Right renal cortex interstitium (tissue), 3 donors: ENCODE measurements around the gene RNF34. TPM values are rescaled to one million over a fixed set of nuclear protein-coding genes. Genes with fewer than 3 reads are reported as not detected.
"Not testable (repeated sequence)": the region's sequence is repeated elsewhere in the genome, so short reads cannot be mapped to it uniquely, and the experiment has no call there.

Experiments used
- DNase-seq, 3 donors: peaks; one replicate each; pipeline ENCODE4 v3.0.0-alpha.2; 2013; ENCODE audit warnings: low read depth in 3 of 3, low spot score in 2 of 3
- polyA plus RNA-seq, 3 donors: library from polyadenylated mRNA; unstranded; fragments of 120-200 nt; gene quantifications; one replicate each; pipeline ENCODE4 v1.2.1, GENCODE V29; 2013; ENCODE audit not compliant: insufficient read length in 3 of 3

RNF34 gene, protein sequence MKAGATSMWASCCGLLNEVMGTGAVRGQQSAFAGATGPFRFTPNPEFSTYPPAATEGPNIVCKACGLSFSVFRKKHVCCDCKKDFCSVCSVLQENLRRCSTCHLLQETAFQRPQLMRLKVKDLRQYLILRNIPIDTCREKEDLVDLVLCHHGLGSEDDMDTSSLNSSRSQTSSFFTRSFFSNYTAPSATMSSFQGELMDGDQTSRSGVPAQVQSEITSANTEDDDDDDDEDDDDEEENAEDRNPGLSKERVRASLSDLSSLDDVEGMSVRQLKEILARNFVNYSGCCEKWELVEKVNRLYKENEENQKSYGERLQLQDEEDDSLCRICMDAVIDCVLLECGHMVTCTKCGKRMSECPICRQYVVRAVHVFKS
- polyA plus RNA-seq = 10 to 100 TPM; 45.5 to 46.8 (median 45.7) TPM

DNA sequence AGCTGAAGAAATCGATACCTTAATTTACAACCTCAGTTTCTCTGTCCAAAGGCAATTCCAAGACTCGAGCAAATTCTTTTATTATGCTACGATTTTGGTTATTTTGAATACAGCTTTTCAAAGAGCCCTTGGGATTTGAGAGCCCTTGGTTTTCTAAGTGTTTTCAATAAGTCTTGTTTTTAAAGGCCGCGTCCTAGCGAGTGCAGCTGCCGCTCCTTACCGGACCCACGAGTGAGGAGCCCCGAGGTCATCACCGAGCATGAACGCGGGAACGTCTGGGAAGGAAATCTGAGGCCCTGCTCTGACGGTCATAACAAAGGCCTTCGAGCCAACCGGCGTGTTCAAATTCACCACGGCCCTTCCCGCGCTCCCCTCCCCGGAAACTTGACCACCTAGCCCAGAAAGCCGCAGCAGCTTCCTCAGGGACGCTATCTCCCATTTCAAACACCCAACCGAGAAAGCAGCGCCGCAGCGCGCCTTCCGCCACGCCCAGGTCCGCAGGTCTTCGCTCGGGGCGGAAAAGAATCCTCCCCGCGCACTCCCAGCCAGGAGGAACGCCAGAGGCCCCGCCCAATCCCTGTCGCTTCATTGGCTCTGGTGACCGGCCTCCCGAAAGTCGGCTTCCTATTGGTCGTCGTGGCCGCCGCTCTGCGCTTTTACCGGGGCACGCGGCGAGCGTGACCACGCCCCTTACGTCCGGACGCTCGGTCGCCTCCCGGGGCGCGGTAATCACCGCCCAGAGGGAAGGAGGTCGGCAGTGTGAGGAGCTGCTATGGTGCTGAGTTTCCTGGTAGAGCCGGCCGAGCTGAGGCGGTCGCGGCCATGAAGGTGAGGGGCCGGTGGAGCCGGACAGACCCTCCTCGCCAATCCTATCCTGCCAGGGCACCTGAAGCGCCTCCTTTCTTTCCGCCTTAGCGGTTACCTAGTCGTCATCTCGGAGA, at the start of gene RNF34:
Gene RNF34 (plus strand): TSS at position 728 of the 941 bp plus-strand sequence. CDS start 95 bp downstream, at position 823.
- peak; percentile 91 to 99 (median 95) for DNase-seq

DNA sequence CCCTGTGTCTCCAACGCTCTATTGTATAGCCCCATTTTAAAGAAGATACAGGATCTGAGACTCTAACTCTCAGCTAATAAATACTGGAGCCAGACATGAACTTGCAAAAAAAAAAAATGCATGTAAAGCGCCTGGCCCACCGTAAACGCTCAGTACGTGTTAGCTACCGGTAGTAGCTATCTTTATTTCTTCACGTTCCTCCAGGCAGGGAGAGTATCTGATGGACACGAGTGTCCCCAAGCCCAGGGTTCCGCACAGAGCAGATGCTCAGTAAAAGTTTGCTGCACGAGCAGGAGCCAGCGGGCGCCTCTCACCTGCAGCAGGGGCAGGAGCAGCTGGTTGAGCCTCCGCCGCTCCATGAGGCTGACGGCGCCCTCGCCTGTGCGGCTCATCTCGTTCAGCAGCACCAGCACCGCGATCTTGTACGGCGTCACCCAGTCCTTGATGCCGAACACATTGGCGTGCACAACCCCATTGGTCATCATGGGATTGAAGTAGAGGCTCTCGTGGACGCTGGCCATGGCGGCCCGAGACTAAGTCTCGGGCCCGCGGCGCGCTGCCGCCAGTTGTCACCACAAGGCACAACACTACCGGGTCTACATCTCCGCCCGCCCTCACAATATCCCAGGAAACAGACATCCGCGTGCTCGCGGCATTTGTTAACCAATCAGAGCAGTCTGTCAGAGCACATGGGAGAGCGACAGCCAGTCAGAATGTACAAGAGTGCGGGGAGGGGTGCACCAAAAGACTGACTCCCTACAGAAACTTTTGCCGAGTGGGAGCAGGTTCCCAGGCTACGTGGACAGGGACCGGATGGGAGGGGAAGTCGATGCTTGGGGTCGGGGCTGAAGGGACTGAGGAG, 47.9 kb upstream of the RNF34 start, which contains the start of gene ANAPC5:
Gene ANAPC5 (minus strand): TSS at position 592 of the 862 bp plus-strand sequence. CDS start 71 bp downstream, at position 521.
- peak; percentile 92 to 96 (median 96) for DNase-seq

DNA sequence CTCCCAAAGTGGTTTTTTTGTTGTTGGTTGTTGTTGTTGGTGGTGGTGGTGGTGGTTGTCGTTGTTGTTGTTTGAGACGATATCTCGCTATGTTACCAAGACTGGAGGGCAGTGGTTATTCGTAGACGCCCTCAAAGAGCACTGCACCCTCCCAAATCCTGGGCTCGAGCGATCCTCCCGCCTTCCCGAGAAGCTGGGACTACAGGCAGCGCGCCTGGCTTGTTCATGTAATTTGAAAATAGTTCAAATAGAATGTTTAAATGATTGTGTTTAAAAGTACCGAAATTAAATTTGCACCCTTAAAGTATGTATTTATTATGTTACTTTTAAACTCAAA, 47.3 kb upstream of the RNF34 start:
- DNase-seq = no peak

DNA sequence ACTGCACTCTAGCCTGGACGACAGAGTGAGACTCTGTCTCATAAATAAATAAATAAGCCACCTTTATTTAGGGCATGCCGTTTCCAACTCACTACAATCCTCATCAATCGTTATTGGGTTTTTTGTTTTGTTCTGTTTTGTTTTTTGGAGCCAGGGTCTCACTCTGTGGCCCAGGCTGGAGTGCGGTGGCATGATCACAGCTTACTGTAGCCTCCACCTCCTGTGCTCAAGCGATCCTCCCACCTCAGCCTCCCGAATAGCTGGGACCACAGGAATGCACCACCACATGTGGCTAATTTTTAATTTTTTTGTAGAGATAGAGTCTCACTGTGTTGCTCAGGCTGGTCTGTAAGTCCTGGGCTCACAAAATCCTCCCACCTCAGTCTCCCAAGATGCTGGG, 44.1 kb upstream of the RNF34 start:
- no peak for DNase-seq

DNA sequence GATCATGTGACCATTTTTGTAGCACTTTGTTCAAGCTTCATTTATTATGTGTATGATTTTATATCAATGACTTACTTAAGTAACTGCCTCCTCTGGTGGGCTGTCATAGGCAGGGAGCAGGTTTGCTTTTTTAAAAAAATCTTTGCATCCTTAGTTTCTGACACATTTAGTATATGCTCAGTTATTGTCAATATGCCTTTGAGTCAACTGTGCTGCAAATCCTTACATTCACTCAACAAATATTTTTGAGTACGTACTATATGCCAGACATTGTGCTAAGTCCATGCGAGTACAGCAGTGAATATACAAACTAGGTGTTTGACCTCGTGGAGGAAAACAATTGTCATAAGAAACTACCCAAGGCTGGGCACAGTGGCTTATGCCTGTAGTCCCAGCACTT, 43.3 kb upstream of the RNF34 start:
- no peak for DNase-seq

DNA sequence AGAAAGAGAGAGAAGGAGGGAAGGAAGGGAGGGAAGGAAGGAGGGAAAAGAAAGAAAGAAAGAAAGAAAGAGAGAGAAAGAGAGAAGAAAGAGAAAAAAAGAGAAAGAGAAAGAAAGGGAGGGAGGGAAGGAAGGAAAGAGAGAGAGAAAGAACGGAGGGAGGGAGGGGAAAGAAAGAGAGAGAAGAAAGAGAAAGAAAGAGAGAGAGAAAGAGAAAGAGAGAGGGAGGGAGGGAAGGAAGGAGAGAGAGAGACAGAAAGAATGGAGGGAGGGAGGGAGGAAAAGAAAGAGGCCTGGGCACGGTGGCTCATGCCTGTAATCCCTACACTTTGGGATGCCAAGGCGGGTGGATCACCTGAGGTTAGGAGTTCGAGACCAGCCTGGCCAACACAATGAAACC, 42.6 kb upstream of the RNF34 start:
- DNase-seq = no peak

DNA sequence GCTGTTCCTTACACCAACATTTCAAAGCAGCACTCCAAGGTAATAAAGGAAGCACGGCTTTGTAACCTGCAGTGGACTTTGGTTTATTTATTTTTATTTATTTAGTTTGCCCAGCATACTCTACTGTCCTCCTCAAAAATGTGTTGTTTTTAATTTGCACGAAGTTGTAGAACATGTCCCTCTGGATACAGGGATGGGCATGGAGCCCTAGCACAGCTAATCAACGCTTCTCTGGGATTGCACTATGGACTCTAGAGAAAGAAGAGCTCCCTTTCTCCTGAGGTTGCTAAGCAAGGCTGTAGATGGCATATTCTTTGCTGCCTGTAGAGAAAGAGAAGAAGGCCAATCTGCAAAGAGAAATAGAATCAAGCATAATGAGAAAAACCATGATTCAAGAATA, 41.8 kb upstream of the RNF34 start:
- no peak for DNase-seq

DNA sequence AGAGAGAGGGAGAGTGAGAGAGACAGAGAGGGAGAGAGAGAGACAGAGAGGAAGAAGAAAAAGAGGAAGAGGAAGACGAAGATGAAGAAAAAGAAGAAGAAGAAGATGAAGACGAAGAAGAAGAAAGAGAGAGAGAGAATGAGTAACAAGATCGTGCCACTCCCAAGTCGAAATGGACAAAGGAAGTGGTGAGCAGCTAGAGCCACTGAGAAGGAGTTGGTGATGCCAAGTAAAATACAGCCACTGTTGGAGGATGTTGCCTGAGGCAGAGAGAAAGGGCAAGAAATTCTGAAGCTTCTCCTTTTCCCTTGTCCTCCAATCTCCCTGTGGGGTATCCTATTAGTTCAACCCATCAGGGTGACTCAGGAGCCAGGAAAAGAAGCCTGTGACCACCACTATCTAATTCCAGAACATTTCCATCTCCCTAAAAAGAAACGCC, 35.2 kb upstream of the RNF34 start:
- DNase-seq = no peak

DNA sequence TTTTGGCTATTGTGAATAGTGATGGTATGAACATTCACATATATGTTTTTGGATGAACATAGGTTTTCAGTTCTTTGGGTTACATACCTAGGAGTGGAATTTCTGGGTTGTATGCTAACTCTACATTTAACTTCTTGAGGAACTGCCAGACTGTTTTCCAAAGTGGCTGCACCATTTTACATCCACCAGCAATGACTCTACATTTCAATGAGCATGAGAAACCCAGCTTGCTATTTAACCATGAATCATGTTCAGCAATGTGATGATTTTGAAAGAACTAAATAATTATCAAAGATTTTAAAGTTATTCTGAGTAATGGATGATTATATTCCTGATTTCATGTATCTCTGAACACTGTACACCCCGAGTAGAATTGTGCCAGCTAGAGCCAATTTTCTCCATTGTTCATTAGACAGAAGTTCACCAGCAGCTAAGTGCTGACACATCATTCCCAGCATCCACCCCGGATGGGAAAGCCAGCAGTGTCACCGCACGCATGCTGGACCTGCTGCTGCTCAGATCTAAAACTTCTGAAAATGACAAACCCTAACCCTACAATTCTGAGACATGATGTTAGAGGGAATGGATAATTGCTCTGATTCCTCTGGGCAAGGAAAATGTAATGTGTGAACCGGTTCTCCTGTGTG, 34.4 kb upstream of the RNF34 start:
- DNase-seq = no peak

DNA sequence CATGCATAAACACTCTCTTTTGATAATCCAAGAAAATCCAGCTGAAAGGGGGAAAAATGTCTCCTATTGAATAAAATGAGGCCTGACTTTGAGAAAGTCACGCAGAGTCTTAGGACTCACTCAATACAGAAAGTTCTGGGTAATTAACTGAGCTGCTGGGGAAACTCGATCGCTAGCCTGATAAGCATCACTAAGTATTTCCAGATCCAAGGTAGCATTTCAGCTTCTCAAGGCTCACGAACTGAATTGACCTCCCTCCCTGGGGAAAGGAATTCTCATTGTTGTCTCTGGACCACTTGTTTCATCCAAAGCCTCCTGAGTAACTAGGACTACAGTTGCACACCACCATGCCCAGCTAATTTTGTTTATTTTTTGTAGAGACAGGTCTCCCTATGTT, 33.9 kb upstream of the RNF34 start:
- DNase-seq = no peak

DNA sequence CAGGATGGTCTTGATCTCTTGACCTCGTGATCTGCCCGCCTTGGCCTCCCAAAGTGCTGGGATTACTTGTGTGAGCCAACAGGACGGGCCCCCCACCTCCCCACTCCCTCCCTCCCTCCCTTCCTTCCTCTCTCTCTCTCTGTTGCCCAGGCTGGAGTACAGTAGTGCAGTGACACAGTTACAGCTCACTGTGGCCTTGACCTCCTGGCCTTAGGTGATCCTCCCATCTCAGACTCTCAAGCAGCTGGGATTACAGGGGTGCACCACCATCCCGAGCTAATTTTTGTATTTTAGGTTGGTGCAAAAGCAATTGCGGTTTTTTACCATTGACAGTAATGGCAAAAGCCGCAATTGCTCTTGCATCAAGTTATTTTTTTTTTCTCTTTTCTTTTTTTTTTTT, 28.5 kb upstream of the RNF34 start:
- no peak for DNase-seq

DNA sequence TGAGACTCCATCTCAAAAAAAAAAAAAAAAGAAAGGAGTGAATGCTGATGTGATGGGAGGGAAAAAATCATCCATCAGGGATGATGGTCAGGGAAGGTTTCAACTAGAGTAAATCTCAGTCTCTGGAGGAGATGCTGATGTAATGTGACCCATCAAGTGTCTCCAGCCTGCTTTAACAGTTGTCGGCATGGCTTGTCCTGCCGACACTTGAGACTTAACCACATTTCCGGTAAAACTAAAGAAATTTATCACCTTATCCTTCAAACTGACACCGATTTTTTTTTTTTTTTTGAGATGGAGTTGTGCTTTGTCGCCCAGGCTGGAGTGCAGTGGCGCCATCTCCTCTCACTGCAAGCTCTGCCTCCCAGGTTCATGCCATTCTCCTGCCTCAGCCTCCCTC, 26.2 kb upstream of the RNF34 start:
- DNase-seq = no peak

DNA sequence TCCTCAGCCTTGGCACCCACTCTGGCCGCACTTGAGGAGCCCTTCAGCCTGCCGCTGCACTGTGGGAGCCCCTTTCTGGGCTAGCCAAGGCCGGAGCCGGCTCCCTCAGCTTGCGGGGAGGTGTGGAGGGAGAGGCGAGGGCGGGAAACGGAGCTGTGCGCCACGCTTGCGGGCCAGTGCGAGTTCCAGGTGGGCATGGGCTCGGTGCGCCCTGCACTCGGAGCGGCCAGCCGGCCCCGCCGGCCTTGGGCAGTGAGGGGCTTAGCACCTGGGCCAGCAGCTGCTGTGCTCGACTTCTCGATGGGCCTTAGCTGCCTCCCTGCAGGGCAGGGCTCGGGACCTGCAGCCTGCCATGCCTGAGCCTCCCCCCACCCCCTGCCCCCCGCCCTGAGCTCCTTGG, 25.6 kb upstream of the RNF34 start:
- not testable (repeated sequence) for DNase-seq

DNA sequence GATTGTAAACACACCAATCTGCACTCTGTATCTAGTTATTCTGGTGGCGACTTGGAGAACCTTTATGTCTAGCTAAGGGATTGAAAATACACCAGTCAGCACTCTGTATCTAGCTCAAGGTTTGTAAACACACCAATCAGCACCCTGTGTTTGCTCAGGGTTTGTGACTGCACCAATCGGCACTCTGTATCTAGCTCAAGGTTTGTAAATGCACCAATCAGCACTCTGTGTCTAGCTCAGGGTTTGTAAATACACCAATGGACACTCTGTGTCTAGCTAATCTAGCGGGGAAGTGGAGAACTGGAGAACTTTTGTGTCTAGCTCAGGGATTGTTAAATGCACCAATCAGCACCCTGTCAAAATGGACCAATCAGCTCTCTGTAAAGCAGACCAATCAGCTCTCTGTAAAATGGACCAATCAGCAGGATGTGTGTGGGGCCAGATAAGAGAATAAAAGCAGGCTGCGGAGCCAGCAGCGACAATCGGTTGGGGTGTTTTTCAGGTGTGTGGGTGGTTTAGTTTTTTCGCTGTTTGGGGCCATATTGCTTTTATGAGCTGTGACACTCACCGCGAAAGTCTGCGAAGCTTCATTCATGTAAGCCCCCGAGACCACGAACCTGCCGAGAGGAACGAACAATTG, 24.9 kb upstream of the RNF34 start:
- DNase-seq = not testable (repeated sequence)

DNA sequence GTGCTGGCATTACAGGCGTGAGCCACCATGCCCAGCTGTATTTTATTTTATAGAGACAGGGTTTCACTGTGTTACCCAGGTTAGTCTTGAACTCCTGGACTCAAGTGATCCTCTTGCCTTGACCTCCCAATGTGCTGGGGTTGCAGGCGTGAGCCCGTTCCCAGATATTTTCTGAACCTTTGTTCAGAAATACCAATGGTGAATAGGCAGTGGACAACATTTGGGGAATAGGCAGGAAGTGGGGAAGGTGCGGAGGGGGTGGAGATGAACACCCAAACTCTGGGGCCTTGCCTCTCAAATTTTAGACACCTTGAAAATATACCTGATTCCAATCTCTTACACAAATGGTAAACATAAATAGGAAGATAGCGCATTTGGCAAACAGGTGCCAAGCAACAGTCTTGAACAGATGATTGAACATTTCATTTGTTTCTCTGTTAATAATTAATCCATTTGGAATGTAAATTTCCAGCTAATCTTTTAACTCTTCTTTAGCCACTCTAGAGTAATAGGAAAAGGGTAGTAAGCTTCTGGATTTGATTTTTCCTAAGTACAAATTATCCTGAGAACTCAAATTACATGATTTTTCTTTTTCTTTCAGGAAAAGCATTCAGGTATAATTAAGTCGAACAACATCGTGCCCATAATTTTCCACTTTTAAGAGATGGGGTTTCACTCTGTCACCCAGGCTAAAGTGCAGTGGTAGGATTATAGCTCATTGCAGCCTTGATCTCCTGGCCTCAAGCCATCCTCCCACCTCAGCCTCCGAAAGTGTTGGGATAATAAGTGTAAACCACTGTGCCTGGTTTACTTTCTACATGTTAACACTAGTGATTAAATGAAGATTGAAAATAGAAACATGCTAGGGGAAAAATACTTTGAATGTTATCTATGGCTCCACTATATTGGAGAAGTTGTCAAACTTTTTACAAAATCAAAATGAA, 22.9 kb upstream of the RNF34 start:
- no peak for DNase-seq

DNA sequence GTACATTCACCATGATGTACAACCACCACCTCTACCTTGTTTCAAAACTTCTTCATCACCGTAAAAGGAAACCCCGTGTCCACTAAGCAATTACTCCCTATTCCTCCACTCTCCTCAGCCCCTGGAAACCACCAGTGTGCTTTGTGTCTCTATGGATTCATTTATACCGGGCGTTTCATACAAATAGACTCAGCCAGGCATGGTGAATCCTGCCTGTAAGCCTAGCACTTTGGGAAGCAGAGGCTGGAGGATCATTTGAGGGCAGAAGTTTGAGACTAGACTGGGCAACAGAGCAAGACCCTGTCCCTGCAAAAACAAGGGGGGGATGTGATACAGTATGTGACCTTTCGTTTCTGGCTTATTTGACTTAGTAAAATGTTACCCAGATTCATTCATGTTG, 21.2 kb upstream of the RNF34 start:
- no peak for DNase-seq

DNA sequence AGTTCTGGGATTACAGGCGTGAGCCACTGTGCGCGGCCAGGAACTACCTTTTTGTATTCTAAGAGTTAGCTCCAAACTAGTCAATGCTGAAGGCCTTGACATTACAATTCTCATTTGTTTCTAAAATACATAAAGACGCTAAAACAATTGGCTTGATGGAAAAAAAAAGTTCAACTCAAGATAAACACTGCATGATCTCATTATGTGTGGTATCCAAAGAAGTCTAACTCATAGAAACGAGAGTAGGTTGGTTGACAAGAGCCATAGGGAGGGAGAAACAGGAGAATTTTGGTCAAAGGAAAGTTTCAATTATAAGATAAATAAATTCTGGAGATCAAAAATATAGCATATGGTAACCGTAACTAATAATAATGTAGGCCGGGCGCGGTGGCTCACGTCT, 20.0 kb upstream of the RNF34 start:
- no peak for DNase-seq

DNA sequence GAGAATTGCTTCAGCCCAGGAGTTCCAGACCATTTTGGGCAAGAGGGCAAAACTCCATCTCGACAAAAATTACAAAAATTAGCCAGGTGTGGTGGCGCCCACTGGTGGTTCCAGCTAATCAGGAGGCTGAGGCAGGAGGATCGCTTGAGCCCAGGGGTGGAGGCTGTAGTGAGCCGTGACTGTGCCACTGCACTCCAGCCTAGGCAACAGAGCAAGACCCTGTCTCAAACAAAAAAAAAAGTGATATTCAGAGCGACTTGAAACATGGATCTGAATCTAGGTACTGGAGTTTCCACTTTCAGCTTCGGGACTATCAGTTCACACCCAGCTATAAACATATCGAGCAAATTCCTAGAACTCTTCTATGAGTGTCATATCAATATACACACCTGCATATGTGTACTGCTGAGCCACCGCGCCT, 16.3 kb upstream of the RNF34 start:
- DNase-seq = no peak
